H1 (cell line): Measurements from ENCODE around the gene AGGF1. TPM values are rescaled to one million over a fixed set of nuclear protein-coding genes. Genes with fewer than 3 reads are reported as not detected.

Source experiments
- CTCF ChIA-PET: fragments of 300-600 bp; sonication (Branson Sonifier 250); formaldehyde crosslinking; loops from one replicate; lab custom pipeline; 2021; ENCODE audit not compliant: partially characterized antibody; lab: Charles Lee
- POLR2A ChIA-PET: fragments of 300-600 bp; sonication (Branson Sonifier 250); formaldehyde crosslinking; loops from one replicate; lab custom pipeline; 2021; ENCODE audit warnings: inconsistent platforms; ENCODE audit not compliant: partially characterized antibody; lab: Charles Lee
- DNase-seq, 2 experiments: peaks; one replicate each; pipeline versions ENCODE4 v3.0.0 to v3.0.0-alpha.2; 2010 to 2022; ENCODE audit warnings: low spot score in 2 of 2, low read depth in 1 of 2, mixed read lengths in 1 of 2
- FAIRE-seq: peaks from 2 replicates; lab custom pipeline; 2011; peaks lifted over from hg19 to GRCh38; lab: Jason Lieb, UNC
- H2AFZ ChIP-seq: 2 replicates; pipeline ENCODE4 v1.8.1; 2012; ENCODE audit warnings: low read length, inconsistent platforms
- H2AK5ac ChIP-seq: 2 replicates; pipeline ENCODE4 v1.6.1; 2013; ENCODE audit warnings: low read depth, low read length
- H2BK120ac ChIP-seq: replicated peaks from 2 replicates; pipeline ENCODE3; 2013; ENCODE audit warnings: low read depth, low read length, inconsistent platforms
- H2BK12ac ChIP-seq: 2 replicates; pipeline ENCODE4 v1.6.1; 2013; ENCODE audit warnings: low read depth, low read length
- H2BK15ac ChIP-seq: 2 replicates; pipeline ENCODE4 v1.6.1; 2013; ENCODE audit warnings: low read length
- H2BK20ac ChIP-seq: 2 replicates; pipeline ENCODE4 v1.6.1; 2013; ENCODE audit warnings: low read length
- H2BK5ac ChIP-seq: 2 replicates; pipeline ENCODE4 v1.6.1; 2013; ENCODE audit warnings: low read depth, low read length
- H3K14ac ChIP-seq: 2 replicates; pipeline ENCODE4 v1.6.1; 2013; ENCODE audit warnings: inconsistent platforms; ENCODE audit not compliant: insufficient read length
- H3K18ac ChIP-seq: 2 replicates; pipeline ENCODE4 v1.6.1; 2013; ENCODE audit warnings: low read length; ENCODE audit errors: extremely low read depth
- H3K23ac ChIP-seq: 2 replicates; pipeline ENCODE4 v1.6.1; 2013; ENCODE audit warnings: inconsistent platforms; ENCODE audit not compliant: insufficient read length
- H3K23me2 ChIP-seq: 2 replicates; pipeline ENCODE4 v1.6.1; 2013; ENCODE audit warnings: low read depth, low read length
- H3K27ac ChIP-seq: 2 replicates; pipeline ENCODE4 v1.6.1; 2011; ENCODE audit warnings: low read depth, low read length, inconsistent platforms
- H3K27me3 ChIP-seq, 4 experiments: replicated peaks in 1 of 4; 1 replicate in 1 of 4; 2 replicates in 3 of 4; pipeline versions ENCODE4 v1.6.1 to v1.8.1; 2011 to 2013; ENCODE audit warnings: low read length in 3 of 4, mild to moderate bottlenecking in 3 of 4, inconsistent platforms in 2 of 4, mixed read lengths in 2 of 4, moderate library complexity in 1 of 4; ENCODE audit not compliant: control insufficient read depth in 3 of 4, insufficient read depth in 3 of 4; ENCODE audit errors: extremely low read depth in 1 of 4
- H3K36me3 ChIP-seq, 4 experiments: 2 replicates each; pipeline versions ENCODE4 v1.6.1 to v1.8.1; 2011 to 2013; ENCODE audit warnings: mild to moderate bottlenecking in 4 of 4, low read length in 3 of 4, moderate library complexity in 2 of 4, control low read depth in 1 of 4, inconsistent platforms in 1 of 4; ENCODE audit not compliant: insufficient read depth in 4 of 4, control insufficient read depth in 2 of 4
- H3K4ac ChIP-seq: replicated peaks from 2 replicates; pipeline ENCODE3; 2013; ENCODE audit warnings: low read length, low read depth, mixed read lengths, inconsistent platforms; ENCODE audit not compliant: insufficient read length
- H3K4me1 ChIP-seq, 4 experiments: replicated peaks in 1 of 4; 1 replicate in 1 of 4; 2 replicates in 3 of 4; pipeline versions ENCODE4 v1.6.1 to v1.8.1; 2011 to 2013; ENCODE audit warnings: low read length in 3 of 4, inconsistent platforms in 2 of 4, mixed read lengths in 1 of 4; ENCODE audit not compliant: insufficient read depth in 4 of 4, control insufficient read depth in 3 of 4
- H3K4me2 ChIP-seq, 2 experiments: 2 replicates each; pipeline versions ENCODE4 v1.6.1 to v1.8.1; 2011 to 2013; ENCODE audit warnings: low read depth in 2 of 2, low read length in 2 of 2, control low read depth in 1 of 2, inconsistent platforms in 1 of 2, mild to moderate bottlenecking in 1 of 2; ENCODE audit not compliant: insufficient read depth in 1 of 2
- H3K4me3 ChIP-seq, 4 experiments: fragments of 200-600, 300-600 bp in 1 of 4; sonication (generic), shearing (Covaris generic), sonication (Bioruptor Twin) in 1 of 4; 2 replicates each; pipeline versions ENCODE4 v1.5.1 to v1.8.1; 2011 to 2016; ENCODE audit warnings: low read length in 4 of 4, low read depth in 3 of 4, control low read depth in 2 of 4, inconsistent platforms in 2 of 4, mild to moderate bottlenecking in 2 of 4, mixed read lengths in 1 of 4, moderate library complexity in 1 of 4; ENCODE audit not compliant: insufficient read depth in 2 of 4; ENCODE audit errors: extremely low read depth in 1 of 4
- H3K56ac ChIP-seq: replicated peaks from 2 replicates; pipeline ENCODE3; 2013; ENCODE audit warnings: low read depth, mild to moderate bottlenecking, mixed read lengths, low read length, inconsistent platforms; ENCODE audit not compliant: insufficient read length
- H3K79me1 ChIP-seq: 2 replicates; pipeline ENCODE4 v1.6.1; 2013; ENCODE audit warnings: low read depth, low read length, control low read depth
- H3K79me2 ChIP-seq, 2 experiments: 2 replicates each; pipeline versions ENCODE4 v1.6.1 to v1.8.1; 2012 to 2013; ENCODE audit warnings: low read length in 2 of 2, mild to moderate bottlenecking in 2 of 2, inconsistent platforms in 1 of 2; ENCODE audit not compliant: insufficient read depth in 2 of 2, control insufficient read depth in 1 of 2
- H3K9ac ChIP-seq, 4 experiments: replicated peaks in 1 of 4; 1 replicate in 1 of 4; 2 replicates in 3 of 4; pipeline versions ENCODE4 v1.6.1 to v1.8.1; 2011 to 2013; ENCODE audit warnings: low read depth in 3 of 4, low read length in 3 of 4, control low read depth in 2 of 4, mild to moderate bottlenecking in 2 of 4, moderate library complexity in 2 of 4, inconsistent platforms in 1 of 4; ENCODE audit errors: extremely low read depth in 1 of 4
- H3K9me3 ChIP-seq, 2 experiments: 2 replicates each; pipeline versions ENCODE4 v1.6.1 to v1.8.1; 2012 to 2013; ENCODE audit warnings: mild to moderate bottlenecking in 2 of 2, moderate library complexity in 2 of 2, control low read depth in 1 of 2, inconsistent platforms in 1 of 2, low read depth in 1 of 2, low read length in 1 of 2, mixed read lengths in 1 of 2; ENCODE audit not compliant: insufficient read depth in 2 of 2
- H4K20me1 ChIP-seq, 2 experiments: replicated peaks in 1 of 2; 2 replicates each; pipeline versions ENCODE3 to v1.8.1; 2011 to 2013; ENCODE audit warnings: inconsistent platforms in 2 of 2, low read length in 2 of 2, mild to moderate bottlenecking in 1 of 2; ENCODE audit not compliant: insufficient read depth in 2 of 2, control insufficient read depth in 1 of 2
- H4K5ac ChIP-seq: 2 replicates; pipeline ENCODE4 v1.6.1; 2013; ENCODE audit warnings: low read length, low read depth, mixed read lengths, inconsistent platforms; ENCODE audit not compliant: insufficient read length
- H4K8ac ChIP-seq: 2 replicates; pipeline ENCODE4 v1.8.0; 2013; ENCODE audit warnings: mild to moderate bottlenecking, moderate library complexity, low read length, inconsistent platforms; ENCODE audit not compliant: insufficient read depth; ENCODE audit errors: extremely low read depth
- H4K91ac ChIP-seq: replicated peaks from 2 replicates; pipeline ENCODE3; 2013; ENCODE audit warnings: low read length, mixed read lengths, inconsistent platforms; ENCODE audit not compliant: insufficient read length
- BCL11A ChIP-seq, 2 experiments: IDR thresholded peaks; one replicate each; pipeline ENCODE4 v1.6.1; 2011; ENCODE audit warnings: low read depth in 2 of 2, low read length in 2 of 2, mild to moderate bottlenecking in 2 of 2
- CBX5 ChIP-seq: fragments of 300-800, 300-1000 bp; sonication (generic); IDR thresholded peaks from 2 replicates; pipeline ENCODE4 v1.7.1; 2016; ENCODE audit warnings: antibody characterized with exemption, low read length, low read depth
- HDAC6 ChIP-seq: IDR thresholded peaks from one replicate; pipeline ENCODE4 v1.7.1; 2012; ENCODE audit warnings: low read depth, mild to moderate bottlenecking, inconsistent platforms, low read length, moderate library complexity
- JUND ChIP-seq: IDR thresholded peaks from 2 replicates; pipeline ENCODE4 v1.6.1; 2011; ENCODE audit warnings: mild to moderate bottlenecking, improper control_type of control experiment, low read length
- SP1 ChIP-seq: IDR thresholded peaks from 2 replicates; pipeline ENCODE4 v1.6.1; 2011; ENCODE audit warnings: low read depth, low read length
- WGBS, 2 experiments: shearing (Covaris generic) in 1 of 2; methylation state at CpG; one replicate each; pipeline versions ENCODE4 v1.1.6 to v1.1.7; 2013 to 2015; ENCODE audit warnings: low lambda C conversion rate in 2 of 2, mixed read lengths in 2 of 2, inconsistent platforms in 1 of 2, low coverage in 1 of 2, missing lambda C conversion rate in 1 of 2; ENCODE audit not compliant: insufficient replicate concordance in 2 of 2, insufficient coverage in 1 of 2, insufficient read length in 1 of 2; ENCODE audit errors: extremely low coverage in 1 of 2, missing lambda C conversion rate in 1 of 2; 5-methylcytosine and 5-hydroxymethylcytosine counted together
- polyA plus RNA-seq, 7 experiments: library from polyadenylated mRNA; depleted of rRNA in 3 of 7; stranded (reverse) in 5 of 7; unstranded in 2 of 7; fragments of >200 nt in 5 of 7; fragments of 200-250 nt in 2 of 7; gene quantifications; 1 replicate in 5 of 7; 2 replicates in 1 of 7; 4 replicates in 1 of 7; pipeline versions ENCODE4 v1.2.1 to v1.2.3, GENCODE V29; 2011 to 2013; ENCODE audit warnings: missing spikeins in 2 of 7, mixed read lengths in 2 of 7
- total RNA-seq: library from RNA; stranded (reverse); fragmentation: NEBNext Ultra II Directional; extraction: Animal tissue kit (Norgen Biotek cat#: 25700); gene quantifications from 2 replicates; pipeline ENCODE4 v1.2.1, GENCODE V29; 2021
- TF ChIP-seq, protein P1 (sequence below), 3 experiments: IDR thresholded peaks; 1 replicate in 2 of 3; 2 replicates in 1 of 3; pipeline versions ENCODE4 v1.5.1 to v1.6.1; 2011; ENCODE audit warnings: low read length in 3 of 3, mild to moderate bottlenecking in 3 of 3, inconsistent platforms in 2 of 3, low read depth in 1 of 3, moderate library complexity in 1 of 3; ENCODE audit not compliant: insufficient read depth in 1 of 3; ENCODE audit errors: control extremely low read depth in 1 of 3

Gene AGGF1
- total and polyA plus RNA-seq, 2 of the 8 experiments (the other 6 are each of a cell fraction or from before 2014, with no cell fraction given) = 7.3 to 19.0 TPM

DNA sequence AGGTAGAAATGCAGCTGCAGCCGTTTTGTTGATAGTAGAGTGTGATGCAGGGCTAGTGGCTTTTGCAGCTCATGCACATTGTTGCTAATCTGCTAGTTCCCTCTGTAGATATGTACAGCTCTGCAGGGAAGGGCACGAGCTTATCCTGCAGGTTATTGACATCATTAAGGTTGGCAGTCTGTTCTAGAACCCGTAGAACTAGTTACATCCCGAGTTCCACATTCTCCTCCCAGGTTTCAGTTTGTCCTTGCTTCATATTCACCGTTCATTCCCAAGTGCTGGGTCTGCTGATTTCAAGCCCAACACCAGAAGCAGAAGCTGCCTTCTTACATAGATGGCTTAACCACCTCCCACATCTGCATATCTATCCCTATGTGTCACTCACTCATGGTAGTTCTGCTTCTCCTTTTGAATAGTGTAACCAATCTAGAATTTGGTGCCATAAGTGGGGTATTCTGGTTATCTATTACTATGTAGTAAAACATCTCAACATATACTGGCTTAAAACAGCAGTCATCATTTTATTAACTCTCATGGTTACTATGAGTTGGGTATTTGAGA is 39.2 kb upstream of the AGGF1 start:
- Histone ChIP-seq H3K4ac (no peak overlapping the region), H2AFZ (0 out of 2 replicates have a peak overlapping the region, but pooled peaks have one; percentile 6), H3K56ac (no peak overlapping the region), H2BK12ac (no peak overlapping the region), H2AK5ac (no peak overlapping the region), H2BK120ac (no peak overlapping the region), H4K5ac (no peak overlapping the region), H2BK5ac (no peak overlapping the region), H3K4me1 (no peaks in the 10 kb centered on the region), H3K23ac (no peak overlapping the region), H3K4me2 (no peak overlapping the region), H4K20me1 (no peaks in the 10 kb centered on the region), H4K91ac (no peak overlapping the region), H3K79me2 (no peaks in the 10 kb centered on the region), H3K18ac (no peak overlapping the region), H3K27ac (no peak overlapping the region), H3K9ac (no peak overlapping the region), H3K4me3 (no peak overlapping the region), H3K9me3 (no peaks in the 10 kb centered on the region), H4K8ac (no peak overlapping the region), H2BK20ac (no peak overlapping the region), H3K79me1 (no peaks in the 10 kb centered on the region), H3K14ac (no peak overlapping the region), H3K23me2 (no peaks in the 10 kb centered on the region), H2BK15ac (no peak overlapping the region), H3K36me3 (no peaks in the 10 kb centered on the region), H3K27me3 (no peaks in the 10 kb centered on the region)
- FAIRE-seq (no peak), DNase-seq (no peak)
- ChIA-PET POLR2A (no interaction called here), CTCF (interaction anchor here (1.3 kb wide), 1 partner anchor 25 kb away, joined by 6 read pairs; no protein-coding TSS in a partner anchor)
- 85% methylated on average over 5 of the region's 5 CpGs; no CpG with 5 or more reads in 1 of the 2 experiments for WGBS, 2 experiments
- TF ChIP-seq CBX5 (no peak), SP1 (no peak), BCL11A (IDR thresholded peaks at IDR 0.05; ENCODE audit: low read depth in 2 of 2, low read length in 2 of 2) (no peak), JUND (no peak), HDAC6 (no peak)
- TF ChIP-seq, protein P1, sequence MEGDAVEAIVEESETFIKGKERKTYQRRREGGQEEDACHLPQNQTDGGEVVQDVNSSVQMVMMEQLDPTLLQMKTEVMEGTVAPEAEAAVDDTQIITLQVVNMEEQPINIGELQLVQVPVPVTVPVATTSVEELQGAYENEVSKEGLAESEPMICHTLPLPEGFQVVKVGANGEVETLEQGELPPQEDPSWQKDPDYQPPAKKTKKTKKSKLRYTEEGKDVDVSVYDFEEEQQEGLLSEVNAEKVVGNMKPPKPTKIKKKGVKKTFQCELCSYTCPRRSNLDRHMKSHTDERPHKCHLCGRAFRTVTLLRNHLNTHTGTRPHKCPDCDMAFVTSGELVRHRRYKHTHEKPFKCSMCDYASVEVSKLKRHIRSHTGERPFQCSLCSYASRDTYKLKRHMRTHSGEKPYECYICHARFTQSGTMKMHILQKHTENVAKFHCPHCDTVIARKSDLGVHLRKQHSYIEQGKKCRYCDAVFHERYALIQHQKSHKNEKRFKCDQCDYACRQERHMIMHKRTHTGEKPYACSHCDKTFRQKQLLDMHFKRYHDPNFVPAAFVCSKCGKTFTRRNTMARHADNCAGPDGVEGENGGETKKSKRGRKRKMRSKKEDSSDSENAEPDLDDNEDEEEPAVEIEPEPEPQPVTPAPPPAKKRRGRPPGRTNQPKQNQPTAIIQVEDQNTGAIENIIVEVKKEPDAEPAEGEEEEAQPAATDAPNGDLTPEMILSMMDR (IDR thresholded peaks at IDR 0.05; ENCODE audit: control extremely low read depth in 1 of 3, insufficient read depth in 1 of 3, low read depth in 1 of 3, low read length in 3 of 3) = no peak
